GM19452 (cell line): Measurements from ENCODE around the gene SRD5A2.

Experiments
- ATAC-seq: cut with Tn5 transposase; IDR thresholded peaks from one replicate; pipeline ENCODE4 v1.9.1; 2021; ENCODE audit not compliant: unreplicated experiment

SRD5A2 gene

GRCh38 chr2:31474296-31474695, 106.4 kb downstream of the SRD5A2 start:
- no peak for ATAC-seq
